Measurements from ENCODE around the gene SAAL1. TPM values are rescaled to one million over a fixed set of nuclear protein-coding genes. Genes with fewer than 3 reads are reported as not detected.

SAAL1 gene
- total and polyA plus RNA-seq, 2 experiments from 2014 or later, result 15.1 to 21.3 TPM

DNA sequence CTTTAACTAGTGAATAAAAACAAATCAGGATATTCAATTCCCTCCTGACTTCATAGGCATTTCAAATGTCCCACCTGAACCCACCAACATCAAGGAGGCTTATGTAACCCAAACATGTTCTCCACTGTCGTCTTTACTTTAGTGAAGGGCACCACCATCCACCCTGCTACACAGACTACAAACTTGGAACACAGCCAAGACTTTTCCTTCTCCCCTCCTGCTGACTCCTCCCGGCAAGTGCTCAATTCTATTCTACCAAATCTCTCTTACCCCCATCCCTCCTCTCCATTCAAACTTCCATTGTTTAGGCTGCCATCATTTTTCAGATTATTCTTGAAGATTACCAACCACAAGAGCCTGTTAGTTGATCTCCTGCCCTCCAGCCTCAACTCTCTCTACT lies 24.3 kb downstream of the SAAL1 start:
- Histone ChIP-seq H3K27me3 (no peaks in the 10 kb centered on the region), H3K27ac (no peak overlapping the region), H3K9me3 (ENCODE audit: low read depth) (no peaks in the 10 kb centered on the region), H3K4me1 (ENCODE audit: low read depth) (no peaks in the 10 kb centered on the region), H3K36me3 (peaks cover 42% of the 10 kb centered on the region), H3K4me3 (no peak overlapping the region)
- DNase-seq (ENCODE audit: low read depth in 1 of 2, low spot score in 1 of 2), result no peak
- TF ChIP-seq, protein P1, sequence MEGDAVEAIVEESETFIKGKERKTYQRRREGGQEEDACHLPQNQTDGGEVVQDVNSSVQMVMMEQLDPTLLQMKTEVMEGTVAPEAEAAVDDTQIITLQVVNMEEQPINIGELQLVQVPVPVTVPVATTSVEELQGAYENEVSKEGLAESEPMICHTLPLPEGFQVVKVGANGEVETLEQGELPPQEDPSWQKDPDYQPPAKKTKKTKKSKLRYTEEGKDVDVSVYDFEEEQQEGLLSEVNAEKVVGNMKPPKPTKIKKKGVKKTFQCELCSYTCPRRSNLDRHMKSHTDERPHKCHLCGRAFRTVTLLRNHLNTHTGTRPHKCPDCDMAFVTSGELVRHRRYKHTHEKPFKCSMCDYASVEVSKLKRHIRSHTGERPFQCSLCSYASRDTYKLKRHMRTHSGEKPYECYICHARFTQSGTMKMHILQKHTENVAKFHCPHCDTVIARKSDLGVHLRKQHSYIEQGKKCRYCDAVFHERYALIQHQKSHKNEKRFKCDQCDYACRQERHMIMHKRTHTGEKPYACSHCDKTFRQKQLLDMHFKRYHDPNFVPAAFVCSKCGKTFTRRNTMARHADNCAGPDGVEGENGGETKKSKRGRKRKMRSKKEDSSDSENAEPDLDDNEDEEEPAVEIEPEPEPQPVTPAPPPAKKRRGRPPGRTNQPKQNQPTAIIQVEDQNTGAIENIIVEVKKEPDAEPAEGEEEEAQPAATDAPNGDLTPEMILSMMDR (IDR thresholded peaks at IDR 0.05; ENCODE audit: low read depth, low read length), result no peak

- H3K4me1 ChIP-seq (ENCODE audit: low read depth), result no peaks in the 10 kb centered on the region
- H3K9me3 ChIP-seq (ENCODE audit: low read depth), result no peaks in the 10 kb centered on the region
- no peak overlapping the region for H3K27ac ChIP-seq
- H3K27me3 ChIP-seq, result no peaks in the 10 kb centered on the region
- no peak for DNase-seq (ENCODE audit: low read depth in 1 of 2, low spot score in 1 of 2)
- TF ChIP-seq, protein P1 (IDR thresholded peaks at IDR 0.05; ENCODE audit: low read depth, low read length), result no peak
- H3K36me3 ChIP-seq, result peaks cover 31% of the 10 kb centered on the region
- H3K4me3 ChIP-seq, result no peak overlapping the region
These were observed 25.4 kb downstream of the SAAL1 start for GRCh38 chr11:18080451-18080850.

DNA sequence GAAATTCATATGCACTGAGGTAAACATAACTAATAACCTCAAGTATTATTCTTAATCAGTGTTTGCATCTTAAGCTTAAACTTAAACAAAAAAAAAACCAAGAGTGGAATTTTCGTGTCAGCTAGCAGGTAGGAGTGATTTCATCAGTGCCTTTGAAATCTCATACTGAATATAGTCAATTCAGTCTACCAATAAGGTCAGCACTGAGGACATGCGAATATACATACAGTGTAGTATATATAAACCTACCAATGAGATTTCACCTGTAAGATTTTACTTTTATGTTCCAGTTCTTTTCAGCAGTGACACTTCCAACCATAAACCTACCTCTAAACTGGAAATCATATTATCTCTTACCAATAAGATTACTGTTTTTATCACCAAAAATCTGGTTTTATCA lies 27.0 kb downstream of the SAAL1 start:
- no peak overlapping the region for H3K4me3 ChIP-seq
- H3K27me3 ChIP-seq, result no peaks in the 10 kb centered on the region
- peaks cover 30% of the 10 kb centered on the region for H3K36me3 ChIP-seq
- no peaks in the 10 kb centered on the region for H3K4me1 ChIP-seq (ENCODE audit: low read depth)
- TF ChIP-seq, protein P1 (IDR thresholded peaks at IDR 0.05; ENCODE audit: low read depth, low read length), result no peak
- H3K27ac ChIP-seq, result no peak overlapping the region
- no peak for DNase-seq (ENCODE audit: low read depth in 1 of 2, low spot score in 1 of 2)
- H3K9me3 ChIP-seq (ENCODE audit: low read depth), result no peaks in the 10 kb centered on the region

- DNase-seq (ENCODE audit: low read depth in 1 of 2, low spot score in 1 of 2), result peak in 1 of 2 donors; percentile 11
- peaks cover 10% of the 10 kb centered on the region for H3K36me3 ChIP-seq
- no peaks in the 10 kb centered on the region for H3K9me3 ChIP-seq (ENCODE audit: low read depth)
- H3K27ac ChIP-seq, result no peak overlapping the region
- TF ChIP-seq, protein P1 (IDR thresholded peaks at IDR 0.05; ENCODE audit: low read depth, low read length), result no peak
- H3K27me3 ChIP-seq, result no peaks in the 10 kb centered on the region
- H3K4me1 ChIP-seq (ENCODE audit: low read depth), result no peaks in the 10 kb centered on the region
- no peak overlapping the region for H3K4me3 ChIP-seq
These were observed 30.4 kb downstream of the SAAL1 start for GRCh38 chr11:18075444-18075843.

DNA sequence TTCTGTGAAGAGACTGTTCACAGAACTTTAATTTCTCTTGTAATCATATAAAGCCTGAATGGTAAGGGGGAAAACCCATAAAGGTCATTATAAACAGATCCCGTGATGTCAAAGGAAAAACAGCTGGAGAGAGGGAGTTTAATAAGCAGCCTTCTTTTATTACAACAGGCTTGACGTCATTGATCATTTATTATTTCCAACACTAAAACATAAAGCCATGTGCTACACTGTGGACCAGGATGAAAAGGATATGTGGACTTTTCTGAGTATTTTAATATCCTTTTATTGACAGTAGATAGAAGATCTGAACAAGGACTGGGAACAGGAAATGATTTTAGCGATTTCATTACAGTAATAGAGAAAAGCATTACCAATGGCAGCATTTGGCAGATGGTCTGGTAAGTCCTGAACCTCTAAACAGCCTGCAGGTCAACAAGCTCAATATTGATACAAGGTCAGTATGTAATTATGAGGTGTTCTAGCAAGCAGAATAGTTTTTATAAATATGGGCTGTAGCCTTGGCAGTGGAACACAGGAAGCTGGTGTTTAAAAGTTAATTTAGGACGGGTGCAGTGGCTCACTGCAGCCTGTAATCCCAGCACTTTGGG lies 34.7 kb downstream of the SAAL1 start:
- Histone ChIP-seq H3K4me1 (ENCODE audit: low read depth) (no peaks in the 10 kb centered on the region), H3K4me3 (no peak overlapping the region), H3K36me3 (no peaks in the 10 kb centered on the region), H3K9me3 (ENCODE audit: low read depth) (no peaks in the 10 kb centered on the region), H3K27me3 (no peaks in the 10 kb centered on the region), H3K27ac (no peak overlapping the region)
- DNase-seq (ENCODE audit: low read depth in 1 of 2, low spot score in 1 of 2), result no peak
- TF ChIP-seq, protein P1 (IDR thresholded peaks at IDR 0.05; ENCODE audit: low read depth, low read length), result no peak

Data from cardiac muscle cell (in vitro differentiated cells and primary cell).